Inflammatory macrophage treated with lipopolysaccharide for 4 hours (primary cell): Measurements from ENCODE around the gene IQCN.
A peak's percentile ranks its signal among the peaks of the same experiment; 100 is the strongest.

Source experiments
- DNase-seq: peaks from one replicate; pipeline ENCODE4 v3.0.0-alpha.2; 2020

Gene IQCN

GRCh38 chr19:18286973-18287635 is 12.9 kb upstream of the IQCN start:
- DNase-seq, result no peak

- peak; percentile 30 for DNase-seq
Measured at GRCh38 chr19:18284712-18285360, 10.6 kb upstream of the IQCN start.

- no peak for DNase-seq
Measured at GRCh38 chr19:18283338-18283737, 9.1 kb upstream of the IQCN start.

GRCh38 chr19:18282788-18283141 is 8.5 kb upstream of the IQCN start:
- DNase-seq, result no peak

- DNase-seq, result peak; percentile 54
Measured at GRCh38 chr19:18282021-18282787, 8.0 kb upstream of the IQCN start.

- peak; percentile 98 for DNase-seq
Measured at GRCh38 chr19:18281082-18282020, 7.1 kb upstream of the IQCN start, which contains the start of gene JUND. Gene JUND, minus strand, starts transcription at chr19:18281622. Its CDS starts 138 bp downstream, at chr19:18281484.

GRCh38 chr19:18280247-18281081 is 6.2 kb upstream of the IQCN start:
- DNase-seq, result peak; percentile 75

- peak; percentile 97 for DNase-seq
Measured at GRCh38 chr19:18279516-18280246, 5.4 kb upstream of the IQCN start.

GRCh38 chr19:18279266-18279515 is 4.9 kb upstream of the IQCN start:
- no peak for DNase-seq

GRCh38 chr19:18278521-18279265 is 4.4 kb upstream of the IQCN start:
- peak; percentile 50 for DNase-seq

GRCh38 chr19:18274781-18275356 is 617 bp upstream of the IQCN start:
- peak; percentile 54 for DNase-seq

- DNase-seq, result no peak
Measured at GRCh38 chr19:18273561-18274218, 562 bp downstream of the IQCN start.

GRCh38 chr19:18271433-18271841 is 2.8 kb downstream of the IQCN start:
- no peak for DNase-seq

GRCh38 chr19:18270326-18270725 is 3.9 kb downstream of the IQCN start:
- DNase-seq, result no peak

GRCh38 chr19:18269070-18269723 is 5.1 kb downstream of the IQCN start:
- no peak for DNase-seq

GRCh38 chr19:18266771-18267686 is 7.2 kb downstream of the IQCN start:
- no peak for DNase-seq

- DNase-seq, result no peak
Measured at GRCh38 chr19:18265582-18265981, 8.7 kb downstream of the IQCN start.

GRCh38 chr19:18264971-18265540 is 9.2 kb downstream of the IQCN start:
- DNase-seq, result no peak
